ENCODE data around the gene LHX3.

LHX3 gene

GRCh38 chr9:136148766-136149165 is 56.2 kb downstream of the LHX3 start:
- Histone ChIP-seq H3K4me3 (replicated peaks; ENCODE audit: insufficient read depth, low read length) (no peak overlapping the region), H3K27ac (replicated peaks) (no peak overlapping the region), H3K27me3 (ENCODE audit: insufficient read depth, poor library complexity, severe bottlenecking) (peaks cover 11% of the 10 kb centered on the region)
- TF ChIP-seq, protein P1, sequence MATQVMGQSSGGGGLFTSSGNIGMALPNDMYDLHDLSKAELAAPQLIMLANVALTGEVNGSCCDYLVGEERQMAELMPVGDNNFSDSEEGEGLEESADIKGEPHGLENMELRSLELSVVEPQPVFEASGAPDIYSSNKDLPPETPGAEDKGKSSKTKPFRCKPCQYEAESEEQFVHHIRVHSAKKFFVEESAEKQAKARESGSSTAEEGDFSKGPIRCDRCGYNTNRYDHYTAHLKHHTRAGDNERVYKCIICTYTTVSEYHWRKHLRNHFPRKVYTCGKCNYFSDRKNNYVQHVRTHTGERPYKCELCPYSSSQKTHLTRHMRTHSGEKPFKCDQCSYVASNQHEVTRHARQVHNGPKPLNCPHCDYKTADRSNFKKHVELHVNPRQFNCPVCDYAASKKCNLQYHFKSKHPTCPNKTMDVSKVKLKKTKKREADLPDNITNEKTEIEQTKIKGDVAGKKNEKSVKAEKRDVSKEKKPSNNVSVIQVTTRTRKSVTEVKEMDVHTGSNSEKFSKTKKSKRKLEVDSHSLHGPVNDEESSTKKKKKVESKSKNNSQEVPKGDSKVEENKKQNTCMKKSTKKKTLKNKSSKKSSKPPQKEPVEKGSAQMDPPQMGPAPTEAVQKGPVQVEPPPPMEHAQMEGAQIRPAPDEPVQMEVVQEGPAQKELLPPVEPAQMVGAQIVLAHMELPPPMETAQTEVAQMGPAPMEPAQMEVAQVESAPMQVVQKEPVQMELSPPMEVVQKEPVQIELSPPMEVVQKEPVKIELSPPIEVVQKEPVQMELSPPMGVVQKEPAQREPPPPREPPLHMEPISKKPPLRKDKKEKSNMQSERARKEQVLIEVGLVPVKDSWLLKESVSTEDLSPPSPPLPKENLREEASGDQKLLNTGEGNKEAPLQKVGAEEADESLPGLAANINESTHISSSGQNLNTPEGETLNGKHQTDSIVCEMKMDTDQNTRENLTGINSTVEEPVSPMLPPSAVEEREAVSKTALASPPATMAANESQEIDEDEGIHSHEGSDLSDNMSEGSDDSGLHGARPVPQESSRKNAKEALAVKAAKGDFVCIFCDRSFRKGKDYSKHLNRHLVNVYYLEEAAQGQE (IDR thresholded peaks at IDR 0.05; ENCODE audit: insufficient replicate concordance, low read depth), result no peak
- TF ChIP-seq SPI1 (IDR thresholded peaks at IDR 0.05; ENCODE audit: borderline replicate concordance, low read depth) (no peak), GABPA (IDR thresholded peaks at IDR 0.05; ENCODE audit: low read depth) (no peak), POLR2AphosphoS5 (IDR thresholded peaks at IDR 0.05; ENCODE audit: low read depth) (no peak), CTCF (IDR thresholded peaks at IDR 0.05; ENCODE audit: insufficient read depth, low read length) (no peak)
- no peak for DNase-seq (ENCODE audit: low read depth in 1 of 2, low spot score in 1 of 2)

DNA sequence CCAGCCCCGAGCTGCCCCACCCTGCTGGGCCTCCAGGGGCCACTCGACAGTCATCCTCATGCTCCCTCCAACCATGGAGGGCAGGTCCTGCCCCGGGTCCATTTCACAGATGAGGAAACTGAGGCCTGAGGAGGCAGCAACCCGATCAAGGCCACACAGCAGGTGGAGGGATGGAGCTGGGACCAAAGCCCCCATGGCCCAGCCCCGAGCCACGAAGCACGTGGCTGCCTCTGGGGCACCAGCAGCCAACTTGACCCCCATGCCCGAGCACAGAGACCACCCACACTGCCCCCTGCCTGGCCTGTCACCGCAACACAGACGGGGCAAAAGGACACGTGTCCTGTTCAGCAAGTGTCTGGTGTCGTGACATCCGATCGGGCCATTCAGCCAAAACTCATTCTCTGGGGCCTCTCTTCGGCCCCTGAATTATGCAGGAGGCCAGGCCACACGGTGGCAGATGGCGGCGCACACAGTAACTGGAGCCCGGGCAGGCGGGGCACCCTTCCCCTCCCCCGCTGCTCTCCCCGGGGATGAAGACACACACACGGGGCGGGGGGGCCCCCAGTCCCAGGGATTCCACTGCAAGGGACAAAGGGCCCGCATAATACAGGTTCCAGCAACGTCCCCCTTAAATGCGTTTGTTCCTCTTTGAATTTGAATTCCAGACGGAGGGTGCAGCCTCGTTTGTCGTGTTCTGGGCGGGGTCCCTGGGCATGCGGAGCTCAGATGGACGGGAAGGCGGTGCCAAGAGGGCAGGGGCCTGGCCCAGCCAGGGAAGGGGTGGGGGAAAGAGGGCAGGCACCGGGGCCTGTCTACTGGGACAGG is 56.8 kb downstream of the LHX3 start:
- no peak for DNase-seq (ENCODE audit: low read depth in 1 of 2, low spot score in 1 of 2)
- no peak overlapping the region for H3K27ac ChIP-seq (replicated peaks)
- H3K27me3 ChIP-seq (ENCODE audit: insufficient read depth, poor library complexity, severe bottlenecking), result peaks cover 11% of the 10 kb centered on the region
- no peak overlapping the region for H3K4me3 ChIP-seq (replicated peaks; ENCODE audit: insufficient read depth, low read length)
- TF ChIP-seq CTCF (IDR thresholded peaks at IDR 0.05; ENCODE audit: insufficient read depth, low read length) (no peak), GABPA (IDR thresholded peaks at IDR 0.05; ENCODE audit: low read depth) (no peak), POLR2AphosphoS5 (IDR thresholded peaks at IDR 0.05; ENCODE audit: low read depth) (no peak), SPI1 (IDR thresholded peaks at IDR 0.05; ENCODE audit: borderline replicate concordance, low read depth) (no peak)
- TF ChIP-seq, protein P1 (IDR thresholded peaks at IDR 0.05; ENCODE audit: insufficient replicate concordance, low read depth), result no peak

DNA sequence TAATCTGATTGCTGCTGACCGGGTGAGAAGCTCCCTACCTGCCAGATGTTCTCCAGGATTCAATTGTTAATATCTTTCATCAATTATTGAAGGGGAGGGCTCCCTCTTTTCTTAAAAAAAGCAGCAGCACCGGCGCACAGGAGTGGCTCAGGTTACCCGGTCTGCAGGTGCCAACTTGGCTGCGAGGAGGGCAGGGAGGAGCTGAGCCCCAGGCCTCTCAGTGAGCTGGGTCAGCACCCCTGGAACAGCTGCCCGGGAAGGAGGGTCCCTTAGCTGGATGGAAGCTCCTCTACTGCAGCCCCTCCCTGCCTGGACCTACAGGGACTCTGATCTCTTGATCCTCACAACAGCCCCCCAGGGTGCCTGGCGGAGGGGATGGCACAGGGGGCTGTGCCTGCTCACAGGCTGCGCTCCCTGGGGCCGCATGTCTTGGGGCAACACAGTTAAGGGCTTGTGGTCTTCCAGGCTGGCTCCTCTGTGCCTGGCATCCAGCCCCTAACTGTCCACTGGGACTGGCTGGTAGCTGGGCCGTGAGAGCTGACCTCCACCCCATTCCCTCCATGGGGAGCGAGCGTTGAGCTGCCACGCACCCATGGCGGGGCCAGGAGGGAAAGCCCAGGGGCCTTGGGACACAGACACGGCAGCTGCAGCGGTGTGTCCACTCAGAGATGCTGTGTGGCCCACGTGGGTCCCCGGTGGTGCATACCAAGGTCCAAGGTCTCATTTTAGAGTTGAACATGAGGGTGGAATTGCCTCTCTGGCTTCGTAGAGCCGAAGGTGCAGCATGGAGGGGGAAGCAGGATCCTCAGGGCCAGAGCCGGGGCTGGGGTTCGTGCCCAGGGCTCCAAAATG is 57.7 kb downstream of the LHX3 start:
- H3K27me3 ChIP-seq (ENCODE audit: insufficient read depth, poor library complexity, severe bottlenecking), result peaks cover 11% of the 10 kb centered on the region
- TF ChIP-seq, protein P1 (IDR thresholded peaks at IDR 0.05; ENCODE audit: insufficient replicate concordance, low read depth), result no peak
- TF ChIP-seq POLR2AphosphoS5 (IDR thresholded peaks at IDR 0.05; ENCODE audit: low read depth), result no peak
- no peak for TF ChIP-seq SPI1 (IDR thresholded peaks at IDR 0.05; ENCODE audit: borderline replicate concordance, low read depth)
- no peak for TF ChIP-seq CTCF (IDR thresholded peaks at IDR 0.05; ENCODE audit: insufficient read depth, low read length)
- no peak for TF ChIP-seq GABPA (IDR thresholded peaks at IDR 0.05; ENCODE audit: low read depth)
- H3K4me3 ChIP-seq (replicated peaks; ENCODE audit: insufficient read depth, low read length), result no peak overlapping the region
- DNase-seq (ENCODE audit: low read depth in 1 of 2, low spot score in 1 of 2), result no peak
- no peak overlapping the region for H3K27ac ChIP-seq (replicated peaks)
